Ectodermal cell (in vitro differentiated cells): Measurements from ENCODE around the gene CRY2.
"Not testable (repeated sequence)": the region's sequence is repeated elsewhere in the genome, so short reads cannot be mapped to it uniquely, and the experiment has no call there.

Source experiments
- H3K27ac ChIP-seq: 2 replicates; pipeline ENCODE4 v1.7.0; 2013; ENCODE audit warnings: mild to moderate bottlenecking, low read depth, low read length; ENCODE audit not compliant: insufficient read depth, poor library complexity, severe bottlenecking
- H3K27me3 ChIP-seq: 2 replicates; pipeline ENCODE4 v1.7.0; 2013; ENCODE audit warnings: mild to moderate bottlenecking, low read length; ENCODE audit not compliant: insufficient read depth, control insufficient read depth, poor library complexity, severe bottlenecking
- H3K36me3 ChIP-seq: one replicate; pipeline ENCODE4 v1.7.0; 2013; ENCODE audit warnings: low read length; ENCODE audit not compliant: control insufficient read depth, insufficient read depth
- H3K4me1 ChIP-seq: one replicate; pipeline ENCODE4 v1.7.0; 2013; ENCODE audit warnings: low read length; ENCODE audit not compliant: control insufficient read depth, insufficient read depth
- H3K4me3 ChIP-seq: 2 replicates; pipeline ENCODE4 v1.7.0; 2013; ENCODE audit warnings: low read depth, low read length, control low read depth; ENCODE audit not compliant: insufficient read depth
- H3K9me3 ChIP-seq: 2 replicates; pipeline ENCODE4 v1.7.0; 2013; ENCODE audit warnings: mild to moderate bottlenecking, low read length, moderate library complexity; ENCODE audit not compliant: control insufficient read depth
- WGBS, 2 experiments: methylation state at CpG; one replicate each; pipeline ENCODE4 v1.1.7; 2013; ENCODE audit warnings: missing lambda C conversion rate in 2 of 2; 5-methylcytosine and 5-hydroxymethylcytosine counted together

The CRY2 gene

GRCh38 chr11:45828996-45829395 is 18.3 kb upstream of the CRY2 start:
- Histone ChIP-seq H3K4me1 (peaks cover 3% of the 10 kb centered on the region), H3K27ac (no peak overlapping the region), H3K9me3 (no peaks in the 10 kb centered on the region), H3K27me3 (no peaks in the 10 kb centered on the region), H3K4me3 (no peak overlapping the region), H3K36me3 (no peaks in the 10 kb centered on the region)
- 87 to 93% methylated on average over 4 of the region's 4 CpGs for WGBS, 2 experiments

GRCh38 chr11:45830596-45830995 is 16.7 kb upstream of the CRY2 start:
- Histone ChIP-seq H3K36me3 (no peaks in the 10 kb centered on the region), H3K4me3 (no peak overlapping the region), H3K4me1 (peaks cover 3% of the 10 kb centered on the region), H3K9me3 (no peaks in the 10 kb centered on the region), H3K27ac (no peak overlapping the region), H3K27me3 (no peaks in the 10 kb centered on the region)
- WGBS, 2 experiments, result 96 to 98% methylated on average over 2 of the region's 2 CpGs

GRCh38 chr11:45832811-45833441 is 14.3 kb upstream of the CRY2 start:
- Histone ChIP-seq H3K27ac (no peak overlapping the region), H3K4me3 (no peak overlapping the region), H3K4me1 (peaks cover 3% of the 10 kb centered on the region), H3K36me3 (no peaks in the 10 kb centered on the region), H3K9me3 (no peaks in the 10 kb centered on the region), H3K27me3 (no peaks in the 10 kb centered on the region)
- WGBS, 2 experiments, result 85 to 90% methylated on average over 9 of the region's 9 CpGs

- no peak overlapping the region for H3K27ac ChIP-seq
- no peak overlapping the region for H3K4me3 ChIP-seq
- H3K4me1 ChIP-seq, result peaks cover 3% of the 10 kb centered on the region
- H3K27me3 ChIP-seq, result no peaks in the 10 kb centered on the region
- H3K36me3 ChIP-seq, result no peaks in the 10 kb centered on the region
- no peaks in the 10 kb centered on the region for H3K9me3 ChIP-seq
- 91 to 95% methylated on average over 3 of the region's 3 CpGs for WGBS, 2 experiments
Observed at GRCh38 chr11:45833761-45834160, 13.5 kb upstream of the CRY2 start.

- Histone ChIP-seq H3K36me3 (no peaks in the 10 kb centered on the region), H3K27ac (no peak overlapping the region), H3K9me3 (no peaks in the 10 kb centered on the region), H3K4me1 (peaks cover 3% of the 10 kb centered on the region), H3K27me3 (no peaks in the 10 kb centered on the region), H3K4me3 (no peak overlapping the region)
- WGBS, 2 experiments, result 81 to 91% methylated on average over 4 of the region's 4 CpGs
Observed at GRCh38 chr11:45834298-45834756, 12.9 kb upstream of the CRY2 start.

- Histone ChIP-seq H3K27me3 (peaks cover 7% of the 10 kb centered on the region), H3K4me1 (no peaks in the 10 kb centered on the region), H3K27ac (no peak overlapping the region), H3K36me3 (no peaks in the 10 kb centered on the region), H3K4me3 (no peak overlapping the region), H3K9me3 (no peaks in the 10 kb centered on the region)
- WGBS, 2 experiments, result 93 to 95% methylated on average over 6 of the region's 6 CpGs
Observed at GRCh38 chr11:45839204-45839603, 8.1 kb upstream of the CRY2 start.

- not testable (repeated sequence) for H3K4me3 ChIP-seq, H3K4me1 ChIP-seq, H3K9me3 ChIP-seq, H3K36me3 ChIP-seq, H3K27ac ChIP-seq
- 88 to 89% methylated on average over 13 of the region's 13 CpGs for WGBS, 2 experiments
- peaks cover 12% of the 10 kb centered on the region for H3K27me3 ChIP-seq
Observed at GRCh38 chr11:45840251-45840650, 7.0 kb upstream of the CRY2 start.

- Histone ChIP-seq H3K9me3 (no peaks in the 10 kb centered on the region), H3K27ac (no peak overlapping the region), H3K4me3 (no peak overlapping the region), H3K4me1 (peaks cover 9% of the 10 kb centered on the region), H3K36me3 (no peaks in the 10 kb centered on the region), H3K27me3 (peaks cover 30% of the 10 kb centered on the region)
- 25% methylated on average over 22 of the region's 22 CpGs for WGBS, 2 experiments
Observed at GRCh38 chr11:45843158-45843924, 3.9 kb upstream of the CRY2 start.

- Histone ChIP-seq H3K27ac (no peak overlapping the region), H3K27me3 (peaks cover 30% of the 10 kb centered on the region), H3K9me3 (no peaks in the 10 kb centered on the region), H3K4me1 (peaks cover 17% of the 10 kb centered on the region), H3K36me3 (no peaks in the 10 kb centered on the region), H3K4me3 (no peak overlapping the region)
- 74 to 78% methylated on average over 3 of the region's 3 CpGs for WGBS, 2 experiments
Observed at GRCh38 chr11:45844822-45845578, 2.3 kb upstream of the CRY2 start.

- Histone ChIP-seq H3K27ac (no peak overlapping the region), H3K4me1 (peaks cover 17% of the 10 kb centered on the region), H3K36me3 (no peaks in the 10 kb centered on the region), H3K9me3 (no peaks in the 10 kb centered on the region), H3K4me3 (no peak overlapping the region), H3K27me3 (peaks cover 30% of the 10 kb centered on the region)
- WGBS, 2 experiments, result 72 to 78% methylated on average over 4 of the region's 4 CpGs
Observed at GRCh38 chr11:45846174-45846675, 1.1 kb upstream of the CRY2 start.
